Activated CD4-positive, alpha-beta T cell treated with anti-CD3 and anti-CD28 coated beads, Interleukin-2, amount 10 ng/mL, durations not matched to agents 7 days and 5 days (primary cell): ENCODE measurements around the gene VTI1A. TPM values are rescaled to one million over a fixed set of nuclear protein-coding genes. Genes with fewer than 3 reads are reported as not detected.

ENCODE experiments used
- CTCF ChIA-PET: fragments of 350-600 bp; sonication (Branson Sonifier 250); formaldehyde crosslinking; loops from one replicate; lab custom pipeline; 2021; ENCODE audit warnings: antibody characterized with exemption; lab: Charles Lee
- POLR2A ChIA-PET: fragments of 350-600 bp; sonication (Branson Sonifier 250); formaldehyde crosslinking; loops from one replicate; lab custom pipeline; 2021; ENCODE audit warnings: antibody characterized with exemption; lab: Charles Lee
- DNase-seq: peaks from one replicate; pipeline ENCODE4 v3.0.0-alpha.2; 2020
- H3K27ac Mint-ChIP-seq: one replicate; pipeline ENCODE4 v1.8.0; 2021; ENCODE audit warnings: mild to moderate bottlenecking, moderate library complexity, mixed read lengths
- H3K27me3 Mint-ChIP-seq: one replicate; pipeline ENCODE4 v1.8.0; 2021; ENCODE audit warnings: mixed read lengths
- H3K36me3 Mint-ChIP-seq: one replicate; pipeline ENCODE4 v1.8.0; 2021; ENCODE audit warnings: low read depth, mixed read lengths
- H3K4me1 Mint-ChIP-seq: one replicate; pipeline ENCODE4 v1.8.0; 2021; ENCODE audit warnings: mixed read lengths
- H3K4me3 Mint-ChIP-seq: one replicate; pipeline ENCODE4 v1.8.0; 2021; ENCODE audit warnings: mild to moderate bottlenecking, moderate library complexity, mixed read lengths
- H3K9me3 Mint-ChIP-seq: one replicate; pipeline ENCODE4 v1.8.0; 2021; ENCODE audit warnings: mixed read lengths
- total RNA-seq, 2 experiments: library from RNA; stranded (reverse); gene quantifications; one replicate each; pipeline ENCODE4 v1.2.3, GENCODE V29; 2021

VTI1A gene
- total RNA-seq, 2 experiments from 2014 or later: 39.6 to 41.5 TPM

GRCh38 chr10:112672706-112673105, 225.7 kb downstream of the VTI1A start:
- H3K9me3 Mint-ChIP-seq: no peaks in the 10 kb centered on the region
- CTCF ChIA-PET: no interaction called here
- POLR2A ChIA-PET: no interaction called here
- H3K36me3 Mint-ChIP-seq: peaks cover 7% of the 10 kb centered on the region
- H3K4me1 Mint-ChIP-seq: no peaks in the 10 kb centered on the region
- no peaks in the 10 kb centered on the region for H3K27me3 Mint-ChIP-seq
- H3K27ac Mint-ChIP-seq: no peak overlapping the region
- no peak overlapping the region for H3K4me3 Mint-ChIP-seq
- DNase-seq: no peak

DNA sequence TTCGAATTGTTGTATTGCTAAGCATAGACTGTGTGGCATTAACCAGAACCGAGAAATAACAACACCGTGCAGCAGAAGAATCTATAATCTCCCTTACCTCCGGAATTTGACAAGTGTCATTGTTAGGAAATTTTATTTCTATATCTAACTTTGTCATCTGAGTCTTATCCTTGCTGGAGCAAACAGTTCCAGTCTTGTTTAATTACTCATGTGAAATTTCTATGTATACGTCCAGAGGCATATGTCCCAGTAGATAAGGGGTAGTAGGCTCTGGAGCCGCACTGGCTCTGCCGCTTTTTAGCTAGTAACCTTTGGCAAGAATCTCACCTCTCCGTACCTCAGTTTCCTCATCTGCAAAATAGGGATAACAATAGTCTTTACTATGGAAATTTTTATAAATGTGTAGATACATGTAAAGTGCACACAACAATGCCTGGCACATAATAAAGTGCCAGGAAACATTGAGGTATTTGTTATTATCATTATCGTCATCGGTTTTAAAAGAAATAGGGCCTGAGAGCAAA, 228.6 kb downstream of the VTI1A start:
- POLR2A ChIA-PET: no interaction called here
- no peak for DNase-seq
- CTCF ChIA-PET: no interaction called here
- Mint-ChIP-seq H3K4me1 (no peaks in the 10 kb centered on the region), H3K27ac (no peak overlapping the region), H3K27me3 (no peaks in the 10 kb centered on the region), H3K36me3 (peaks cover 5% of the 10 kb centered on the region), H3K9me3 (no peaks in the 10 kb centered on the region), H3K4me3 (no peak overlapping the region)

DNA sequence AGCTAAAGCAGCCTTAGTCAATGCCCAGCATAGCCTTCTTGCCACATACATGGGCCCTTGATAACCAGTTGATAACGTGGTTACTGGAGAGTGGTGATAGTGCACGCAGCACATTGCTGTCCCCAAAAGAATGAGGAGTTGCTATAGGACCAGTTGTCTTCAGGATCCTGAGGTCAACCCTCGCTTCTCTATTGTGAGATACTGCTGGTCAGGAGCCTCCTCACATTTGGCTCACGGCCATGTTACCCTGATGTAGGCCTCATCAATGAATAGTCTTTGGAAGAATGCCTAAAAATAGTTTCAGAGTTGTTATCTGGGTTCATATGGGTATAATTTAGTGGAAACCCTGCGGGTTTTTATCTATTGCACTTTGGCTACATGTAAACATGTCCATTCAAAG, 230.7 kb downstream of the VTI1A start:
- ChIA-PET CTCF (no interaction called here), POLR2A (no interaction called here)
- no peak for DNase-seq
- H3K27me3 Mint-ChIP-seq: no peaks in the 10 kb centered on the region
- H3K4me1 Mint-ChIP-seq: no peaks in the 10 kb centered on the region
- H3K36me3 Mint-ChIP-seq: peaks cover 3% of the 10 kb centered on the region
- no peak overlapping the region for H3K4me3 Mint-ChIP-seq
- no peaks in the 10 kb centered on the region for H3K9me3 Mint-ChIP-seq
- no peak overlapping the region for H3K27ac Mint-ChIP-seq

GRCh38 chr10:112678581-112678980, 231.6 kb downstream of the VTI1A start:
- Mint-ChIP-seq H3K4me3 (no peak overlapping the region), H3K36me3 (peaks cover 5% of the 10 kb centered on the region), H3K4me1 (no peaks in the 10 kb centered on the region), H3K27me3 (no peaks in the 10 kb centered on the region), H3K9me3 (no peaks in the 10 kb centered on the region), H3K27ac (no peak overlapping the region)
- no peak for DNase-seq
- CTCF ChIA-PET: no interaction called here
- POLR2A ChIA-PET: interaction anchor here (0.6 kb wide), 1 partner anchor 160 kb away, joined by 3 read pairs; no protein-coding TSS in a partner anchor

- Mint-ChIP-seq H3K27me3 (no peaks in the 10 kb centered on the region), H3K27ac (no peak overlapping the region), H3K4me3 (no peak overlapping the region), H3K4me1 (no peaks in the 10 kb centered on the region), H3K36me3 (peaks cover 5% of the 10 kb centered on the region), H3K9me3 (no peaks in the 10 kb centered on the region)
- DNase-seq: no peak
- POLR2A ChIA-PET: interaction anchor here (0.6 kb wide), 1 partner anchor 160 kb away, joined by 3 read pairs; no protein-coding TSS in a partner anchor
- CTCF ChIA-PET: no interaction called here
Measured at GRCh38 chr10:112678987-112679386, 232.0 kb downstream of the VTI1A start.

DNA sequence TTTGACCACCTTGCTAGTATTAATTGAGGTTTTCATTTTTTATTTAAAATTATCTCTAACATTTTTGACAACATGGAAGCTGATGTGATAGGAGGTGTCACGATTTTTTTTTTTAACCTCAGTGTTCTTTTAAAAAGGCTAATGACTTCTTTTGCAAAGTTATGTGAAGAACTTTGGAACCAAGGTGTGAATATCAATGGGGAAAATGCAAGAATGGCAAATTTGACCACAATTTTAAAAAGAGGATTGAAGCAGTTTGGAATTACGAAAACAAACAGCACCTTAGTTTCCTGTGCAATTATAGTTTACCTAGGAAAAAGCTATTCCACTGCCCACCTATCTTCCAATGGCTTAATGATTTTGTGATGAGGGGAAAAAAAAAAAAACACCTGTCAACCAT, 232.4 kb downstream of the VTI1A start:
- Mint-ChIP-seq H3K9me3 (no peaks in the 10 kb centered on the region), H3K27me3 (no peaks in the 10 kb centered on the region), H3K4me1 (no peaks in the 10 kb centered on the region), H3K27ac (no peak overlapping the region), H3K36me3 (peaks cover 5% of the 10 kb centered on the region), H3K4me3 (no peak overlapping the region)
- no peak for DNase-seq
- ChIA-PET POLR2A (interaction anchor here (0.5 to 0.6 kb wide), 2 partner anchors 21 to 160 kb away, joined by 3 read pairs; no protein-coding TSS in a partner anchor), CTCF (no interaction called here)

DNA sequence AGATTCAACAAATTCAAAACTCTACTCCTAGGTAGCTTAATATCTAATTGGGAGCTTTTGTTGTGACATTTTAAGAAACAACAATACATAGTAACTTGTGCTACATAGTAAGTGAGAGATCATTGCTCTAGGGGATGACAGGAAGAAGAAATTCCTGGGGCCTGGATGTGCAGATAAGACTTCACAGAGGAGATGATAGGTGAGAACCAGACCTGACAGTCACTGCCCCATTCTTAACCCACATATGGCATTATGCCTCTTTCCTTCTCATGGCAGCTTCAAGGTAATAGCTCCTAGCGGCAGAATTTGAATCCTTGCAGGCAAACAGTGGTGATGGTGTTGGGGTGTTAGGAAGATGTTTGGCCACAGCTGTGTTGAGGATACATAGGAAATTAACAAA, 233.6 kb downstream of the VTI1A start:
- Mint-ChIP-seq H3K4me3 (no peak overlapping the region), H3K27ac (no peak overlapping the region), H3K36me3 (peaks cover 5% of the 10 kb centered on the region), H3K9me3 (no peaks in the 10 kb centered on the region), H3K4me1 (no peaks in the 10 kb centered on the region), H3K27me3 (no peaks in the 10 kb centered on the region)
- DNase-seq: no peak
- ChIA-PET POLR2A (no interaction called here), CTCF (no interaction called here)

- no peak for DNase-seq
- CTCF ChIA-PET: no interaction called here
- no peak overlapping the region for H3K27ac Mint-ChIP-seq
- no peaks in the 10 kb centered on the region for H3K4me1 Mint-ChIP-seq
- POLR2A ChIA-PET: no interaction called here
- peaks cover 4% of the 10 kb centered on the region for H3K36me3 Mint-ChIP-seq
- no peaks in the 10 kb centered on the region for H3K27me3 Mint-ChIP-seq
- H3K4me3 Mint-ChIP-seq: no peak overlapping the region
- H3K9me3 Mint-ChIP-seq: no peaks in the 10 kb centered on the region
Measured at GRCh38 chr10:112687647-112688046, 240.6 kb downstream of the VTI1A start.

DNA sequence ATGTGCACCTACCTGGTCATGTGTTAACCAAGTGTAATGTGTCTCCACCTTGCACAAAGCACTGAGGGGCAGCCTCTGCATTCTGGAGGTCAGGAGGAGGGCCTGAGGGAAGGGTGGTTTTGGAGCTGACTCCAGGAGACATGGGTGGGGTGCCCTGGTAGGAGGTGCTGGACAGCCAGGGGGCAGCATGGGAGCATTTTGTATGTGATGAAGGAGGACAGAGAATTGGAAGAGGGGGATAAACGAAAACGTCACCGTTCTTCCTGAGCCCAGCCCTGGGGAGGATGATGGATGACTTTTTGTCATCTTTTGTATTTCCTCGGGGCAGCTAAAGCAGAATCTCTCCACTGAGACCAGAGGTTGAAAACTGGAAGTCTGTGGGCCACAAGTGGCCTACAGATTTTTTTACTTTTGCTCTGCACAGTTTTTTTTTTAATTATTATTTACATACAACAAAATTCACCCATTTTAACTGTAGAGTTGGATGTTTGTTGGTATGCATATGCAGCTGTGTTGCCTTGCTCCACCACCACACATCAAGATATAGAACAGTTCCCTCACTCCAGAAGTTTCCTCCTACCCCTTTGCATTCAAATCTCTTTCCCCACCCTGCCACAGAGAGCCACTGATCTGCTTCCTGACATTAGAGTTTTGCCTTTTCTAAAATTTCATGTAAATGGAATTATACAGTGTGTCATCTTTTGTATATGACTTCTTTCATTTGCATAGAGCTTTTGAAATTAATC, 242.5 kb downstream of the VTI1A start:
- H3K27ac Mint-ChIP-seq: no peak overlapping the region
- CTCF ChIA-PET: no interaction called here
- H3K36me3 Mint-ChIP-seq: peaks cover 2% of the 10 kb centered on the region
- no peaks in the 10 kb centered on the region for H3K4me1 Mint-ChIP-seq
- no peaks in the 10 kb centered on the region for H3K27me3 Mint-ChIP-seq
- H3K9me3 Mint-ChIP-seq: no peaks in the 10 kb centered on the region
- POLR2A ChIA-PET: no interaction called here
- DNase-seq: no peak
- H3K4me3 Mint-ChIP-seq: no peak overlapping the region

GRCh38 chr10:112695539-112695938, 248.5 kb downstream of the VTI1A start:
- peaks cover 5% of the 10 kb centered on the region for H3K36me3 Mint-ChIP-seq
- no peak for DNase-seq
- no peaks in the 10 kb centered on the region for H3K9me3 Mint-ChIP-seq
- no peaks in the 10 kb centered on the region for H3K4me1 Mint-ChIP-seq
- ChIA-PET CTCF (interaction anchor here (0.6 to 1.0 kb wide), 2 partner anchors 9 to 62 kb away, joined by 3 read pairs; no protein-coding TSS in a partner anchor), POLR2A (no interaction called here)
- H3K27ac Mint-ChIP-seq: no peak overlapping the region
- H3K4me3 Mint-ChIP-seq: no peak overlapping the region
- no peaks in the 10 kb centered on the region for H3K27me3 Mint-ChIP-seq

DNA sequence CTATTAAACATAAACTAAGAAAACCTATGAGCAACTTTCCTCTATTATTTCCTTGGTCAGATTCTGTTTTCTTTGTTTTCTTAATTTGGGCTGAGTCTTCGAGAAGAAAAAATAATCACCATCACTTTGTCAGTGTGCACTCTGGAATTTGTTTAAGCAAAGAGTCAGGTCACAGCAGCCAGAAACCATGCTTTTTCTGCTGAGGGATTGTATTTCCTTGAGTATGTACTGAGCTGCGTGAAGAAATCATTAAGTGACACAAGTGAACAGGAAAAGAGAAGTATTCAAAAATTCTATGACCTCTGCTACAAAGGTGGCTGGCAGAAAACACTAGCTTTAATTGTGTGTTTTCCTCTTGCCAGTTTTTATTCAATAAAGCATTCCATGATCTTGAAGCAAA, 249.6 kb downstream of the VTI1A start:
- CTCF ChIA-PET: interaction anchor here (1.0 kb wide), 1 partner anchor 8 kb away, joined by 3 read pairs; no protein-coding TSS in a partner anchor
- no peak overlapping the region for H3K27ac Mint-ChIP-seq
- DNase-seq: no peak
- H3K36me3 Mint-ChIP-seq: peaks cover 5% of the 10 kb centered on the region
- no peaks in the 10 kb centered on the region for H3K4me1 Mint-ChIP-seq
- no peaks in the 10 kb centered on the region for H3K27me3 Mint-ChIP-seq
- POLR2A ChIA-PET: no interaction called here
- H3K9me3 Mint-ChIP-seq: no peaks in the 10 kb centered on the region
- no peak overlapping the region for H3K4me3 Mint-ChIP-seq

DNA sequence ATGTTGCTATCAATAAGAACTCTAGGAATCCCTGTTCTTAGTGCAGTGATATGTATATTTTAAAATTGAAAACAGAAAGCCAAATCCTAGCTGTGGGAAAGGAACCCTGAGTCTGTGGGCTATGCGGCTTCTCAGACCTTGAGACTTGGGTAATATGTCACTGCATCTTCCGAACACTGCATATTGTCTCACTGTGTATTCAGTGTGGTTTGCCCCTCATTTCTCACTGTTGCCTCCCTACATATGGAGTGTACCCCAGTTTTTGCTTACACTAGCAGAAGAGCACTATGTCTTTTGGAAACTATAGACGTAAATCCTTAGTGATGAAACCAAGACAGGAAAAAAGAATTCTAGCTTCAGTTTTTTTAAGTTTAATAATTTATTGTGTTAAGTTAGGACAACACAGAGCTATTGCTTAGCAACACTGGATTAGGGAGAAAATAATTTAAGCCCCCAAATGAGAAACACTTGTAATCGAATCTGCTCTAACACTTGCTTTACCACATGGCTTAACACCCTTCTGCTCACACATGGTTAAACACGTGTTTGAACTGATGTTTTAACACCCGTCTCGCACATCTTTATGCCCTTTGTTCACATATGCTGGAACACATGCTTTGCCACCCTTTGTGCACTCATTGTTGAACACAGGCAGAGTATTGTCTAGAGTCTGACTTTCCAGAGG, 251.3 kb downstream of the VTI1A start:
- POLR2A ChIA-PET: no interaction called here
- CTCF ChIA-PET: interaction anchor here (1.0 to 1.4 kb wide), 3 partner anchors 10 to 27 kb away, joined by 3 to 4 read pairs (median 4); no protein-coding TSS in a partner anchor

GRCh38 chr10:112698818-112699164, 251.8 kb downstream of the VTI1A start:
- ChIA-PET CTCF (interaction anchor here (1.0 to 1.4 kb wide), 3 partner anchors 9 to 26 kb away, joined by 3 to 4 read pairs (median 4); no protein-coding TSS in a partner anchor), POLR2A (no interaction called here)
- Mint-ChIP-seq H3K4me1 (no peaks in the 10 kb centered on the region), H3K36me3 (peaks cover 6% of the 10 kb centered on the region), H3K27me3 (no peaks in the 10 kb centered on the region), H3K4me3 (no peak overlapping the region), H3K9me3 (no peaks in the 10 kb centered on the region), H3K27ac (no peak overlapping the region)
- no peak for DNase-seq

More for the DNA sequence above, 251.3 kb downstream of the VTI1A start:
- H3K27me3 Mint-ChIP-seq: no peaks in the 10 kb centered on the region
- H3K27ac Mint-ChIP-seq: no peak overlapping the region
- H3K36me3 Mint-ChIP-seq: peaks cover 6% of the 10 kb centered on the region
- no peaks in the 10 kb centered on the region for H3K9me3 Mint-ChIP-seq
- no peaks in the 10 kb centered on the region for H3K4me1 Mint-ChIP-seq
- H3K4me3 Mint-ChIP-seq: no peak overlapping the region
- DNase-seq: no peak
